HG03159 (cell line): ENCODE results near the gene DGCR2.
"Not testable (repeated sequence)": the region's sequence is repeated elsewhere in the genome, so short reads cannot be mapped to it uniquely, and the experiment has no call there.

Experiments
- ATAC-seq: cut with Tn5 transposase; IDR thresholded peaks from one replicate; pipeline ENCODE4 v1.9.1; 2021; ENCODE audit warnings: mild to moderate bottlenecking, moderate library complexity; ENCODE audit not compliant: unreplicated experiment

DGCR2 gene

GRCh38 chr22:19062139-19062942, 59.9 kb downstream of the DGCR2 start:
- ATAC-seq, result no peak

DNA sequence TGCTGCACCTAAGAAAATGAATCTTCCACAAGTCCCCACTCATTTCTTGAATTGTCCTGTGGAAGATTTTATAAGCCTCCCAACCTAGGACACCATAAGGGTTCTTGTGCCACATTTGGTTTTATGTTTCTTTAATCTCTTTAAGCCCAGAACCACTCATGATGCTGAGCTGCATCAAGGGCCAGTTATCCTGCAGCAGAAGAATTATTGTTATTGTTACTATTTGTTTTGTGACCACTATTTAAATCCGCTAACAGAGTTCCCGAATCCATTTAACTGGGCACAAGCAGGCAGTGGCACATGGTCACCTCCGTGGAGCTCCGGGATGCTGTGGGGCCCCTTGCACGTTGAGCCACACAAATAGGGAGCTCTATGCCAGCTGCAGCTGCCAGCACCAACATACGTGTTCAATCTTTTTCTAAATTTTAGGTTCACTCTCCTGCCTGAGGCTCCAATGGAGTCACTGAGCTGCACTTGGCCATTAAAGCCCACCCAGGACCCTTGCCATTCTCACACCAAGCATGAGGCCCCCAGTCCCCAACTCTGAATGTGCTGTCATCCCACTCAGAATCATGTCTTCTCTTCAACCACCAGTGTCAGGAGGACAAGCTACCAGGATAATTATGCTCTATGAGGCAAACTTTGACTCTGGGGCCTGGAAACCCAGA, 60.6 kb downstream of the DGCR2 start:
- ATAC-seq, result no peak

GRCh38 chr22:19060356-19061009, 61.7 kb downstream of the DGCR2 start:
- ATAC-seq, result no peak

DNA sequence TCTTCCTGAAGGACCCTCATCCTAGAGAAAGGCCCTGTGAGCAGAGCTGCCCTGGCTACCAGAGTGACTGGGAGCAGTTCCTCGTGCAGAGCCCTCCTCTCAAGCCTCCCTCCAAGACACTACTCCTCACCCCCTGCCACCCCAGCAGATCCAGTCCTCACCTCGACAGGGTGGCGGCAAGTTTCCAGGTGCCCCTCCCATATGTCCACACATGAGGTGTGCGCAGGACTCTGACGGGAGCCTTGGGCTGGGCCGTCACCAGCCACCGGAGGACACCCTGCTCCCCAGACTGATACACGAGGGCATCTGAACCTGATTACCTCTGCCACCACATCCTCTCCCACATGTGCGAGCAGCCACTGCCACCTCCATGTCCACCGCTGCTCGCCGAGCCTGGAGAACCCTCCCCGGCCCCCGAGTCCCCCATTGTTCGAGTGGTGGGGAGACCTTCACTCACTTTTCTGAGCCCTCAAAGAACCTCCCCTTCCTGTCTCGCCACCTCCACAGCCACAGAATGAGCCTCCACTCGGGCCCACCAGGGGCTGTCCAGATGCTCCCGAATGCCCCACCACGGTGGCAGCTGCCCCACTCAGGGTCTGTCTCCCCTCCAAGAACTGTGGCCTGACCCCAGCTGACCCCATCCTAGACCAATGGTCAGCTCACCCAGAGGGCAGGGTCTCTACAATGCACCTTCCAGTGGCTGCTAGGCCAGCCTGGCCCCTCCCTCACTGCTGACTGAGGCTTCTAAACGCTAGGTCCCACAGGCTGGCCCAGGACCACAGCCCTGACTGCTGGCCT, 62.5 kb downstream of the DGCR2 start:
- no peak for ATAC-seq

- ATAC-seq, result no peak
Measured at GRCh38 chr22:19058713-19059451, 63.3 kb downstream of the DGCR2 start.

GRCh38 chr22:19057999-19058491, 64.2 kb downstream of the DGCR2 start:
- no peak for ATAC-seq

DNA sequence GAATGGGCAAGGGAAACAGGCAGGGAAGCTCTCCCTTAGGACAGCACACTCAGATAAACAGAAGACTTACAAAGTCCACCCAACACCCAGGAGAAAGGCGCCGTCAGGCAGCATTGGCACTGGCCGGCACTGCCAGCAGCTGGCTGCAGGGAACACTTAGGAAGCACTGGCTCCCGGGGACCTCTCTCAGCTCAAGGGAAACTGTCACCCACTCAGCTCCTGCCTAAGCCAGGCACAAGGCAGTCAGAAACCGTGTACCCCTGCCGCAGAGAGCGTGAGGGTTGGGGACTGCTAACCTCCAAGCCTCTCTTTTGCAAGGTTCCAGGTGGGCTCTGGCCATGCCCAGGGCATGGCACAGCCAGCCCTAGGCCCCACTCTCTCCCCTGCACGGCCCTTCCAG, 64.7 kb downstream of the DGCR2 start:
- ATAC-seq, result no peak

- no peak for ATAC-seq
Measured at GRCh38 chr22:19056951-19057401, 65.2 kb downstream of the DGCR2 start.

GRCh38 chr22:19055801-19056200, 66.4 kb downstream of the DGCR2 start:
- ATAC-seq, result no peak

- ATAC-seq, result no peak
Measured at GRCh38 chr22:19052941-19053541, 69.2 kb downstream of the DGCR2 start.

- ATAC-seq, result no peak
Measured at GRCh38 chr22:19051381-19052072, 70.7 kb downstream of the DGCR2 start.

- ATAC-seq, result not testable (repeated sequence)
Measured at GRCh38 chr22:19050847-19051246, 71.4 kb downstream of the DGCR2 start.

- ATAC-seq, result no peak
Measured at GRCh38 chr22:19050117-19050516, 72.1 kb downstream of the DGCR2 start.

DNA sequence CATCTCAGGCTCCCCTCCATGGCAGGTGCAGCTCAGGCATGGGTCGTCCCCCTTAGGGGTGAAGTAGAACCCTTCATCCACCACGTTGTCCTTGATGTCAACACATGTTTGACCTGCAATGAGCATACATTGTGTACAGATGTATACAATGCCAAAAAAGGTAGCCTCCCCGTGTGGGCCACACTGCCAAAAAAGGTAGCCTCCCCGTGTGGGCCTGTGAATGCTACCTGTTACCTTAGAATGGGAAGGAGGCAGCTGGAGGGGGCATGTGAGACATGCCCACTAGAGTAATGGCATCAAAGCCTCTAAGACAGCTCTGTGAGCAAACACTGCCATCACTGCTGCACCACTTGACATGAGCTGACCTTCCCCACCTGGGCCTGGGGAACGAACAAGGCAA, 73.7 kb downstream of the DGCR2 start:
- no peak for ATAC-seq

GRCh38 chr22:19047993-19048392, 74.2 kb downstream of the DGCR2 start:
- ATAC-seq, result no peak

DNA sequence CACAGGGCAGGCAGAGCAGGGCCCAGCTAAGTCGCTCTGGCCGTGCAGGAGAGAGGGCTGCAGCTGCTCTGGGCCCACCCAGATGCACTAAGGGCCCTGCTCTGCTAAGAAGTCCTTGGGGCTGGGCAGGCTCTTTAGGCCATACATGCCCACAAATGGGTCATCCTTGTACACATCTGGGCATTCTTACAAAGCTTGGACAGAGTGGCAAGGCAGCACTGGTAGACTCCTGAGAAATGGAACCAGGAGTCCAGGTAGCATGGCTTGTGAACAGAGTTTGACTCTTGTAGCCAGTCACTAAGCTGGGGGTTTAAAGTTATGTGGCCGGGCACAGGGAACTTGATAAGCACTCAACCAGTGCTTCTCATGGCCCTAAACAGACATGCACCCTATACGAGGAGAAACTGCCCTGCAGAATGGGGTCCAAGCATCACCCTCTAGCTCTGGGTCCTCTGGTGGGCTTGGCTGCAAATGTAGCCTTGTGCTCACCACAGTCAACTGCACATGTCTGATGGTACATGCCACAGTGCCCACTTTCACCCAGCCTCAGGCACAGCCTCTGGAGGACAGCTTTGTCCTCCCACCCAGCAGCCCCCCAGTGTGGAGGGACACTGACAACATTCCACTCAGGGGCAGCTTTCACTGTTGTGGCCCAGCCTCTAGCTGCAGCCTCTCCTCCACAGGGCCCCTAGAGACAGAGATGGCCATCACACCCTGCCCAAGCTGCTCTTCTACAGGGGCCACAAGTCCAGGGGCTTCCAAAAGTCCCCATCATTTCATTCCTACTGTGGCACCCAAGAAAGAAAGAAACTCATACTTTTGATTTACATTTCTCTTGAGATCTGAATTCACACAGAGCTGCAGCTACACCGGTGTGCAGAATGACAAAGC, 75.2 kb downstream of the DGCR2 start:
- ATAC-seq, result no peak

- no peak for ATAC-seq
Measured at GRCh38 chr22:19046287-19046686, 75.9 kb downstream of the DGCR2 start.

DNA sequence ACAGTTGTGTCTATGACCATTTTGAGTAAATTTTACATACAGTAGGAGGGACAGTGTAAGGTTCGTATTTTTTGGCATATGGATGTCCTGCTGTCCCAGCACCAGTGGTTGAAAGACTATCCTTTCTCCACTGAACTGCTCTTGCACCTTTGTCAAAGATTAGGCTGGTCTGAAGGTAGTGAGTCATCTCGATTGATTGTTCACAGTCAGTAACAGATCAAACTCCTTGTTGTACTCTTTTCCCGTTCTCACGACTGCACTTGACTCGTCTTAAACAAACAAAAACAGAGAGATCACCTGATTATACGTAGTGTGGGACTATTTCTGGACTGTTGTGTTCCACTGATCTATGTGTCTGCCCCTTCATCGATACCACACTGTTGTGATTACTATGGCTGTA, 77.1 kb downstream of the DGCR2 start:
- ATAC-seq, result no peak
